AG09319 (cell line): ENCODE results near the gene CACNA2D4.
"Not testable (repeated sequence)": the region's sequence is repeated elsewhere in the genome, so short reads cannot be mapped to it uniquely, and the experiment has no call there.

Experiments used
- DNase-seq: peaks from one replicate; pipeline ENCODE4 v3.0.0-alpha.2; 2010; ENCODE audit warnings: low read depth; ENCODE audit errors: extremely low read depth
- CTCF ChIP-seq: IDR thresholded peaks from 2 replicates; pipeline ENCODE4 v1.5.1; 2011; ENCODE audit warnings: low read depth, mild to moderate bottlenecking, inconsistent platforms, low read length, moderate library complexity

CACNA2D4 gene

GRCh38 chr12:1820191-1820895 lies 98.1 kb downstream of the CACNA2D4 start, which contains the start of gene LRTM2:
Gene LRTM2 (plus strand): TSS chr12:1820565. CDS start chr12:1828149, 7,584 bp downstream.
- no peak for DNase-seq
- TF ChIP-seq CTCF: no peak

GRCh38 chr12:1819571-1819970 lies 98.9 kb downstream of the CACNA2D4 start:
- no peak for DNase-seq
- TF ChIP-seq CTCF: no peak

GRCh38 chr12:1819050-1819449 lies 99.4 kb downstream of the CACNA2D4 start:
- TF ChIP-seq CTCF: no peak

GRCh38 chr12:1817928-1818327 lies 100.5 kb downstream of the CACNA2D4 start:
- DNase-seq: not testable (repeated sequence)

More at GRCh38 chr12:1819050-1819449, 99.4 kb downstream of the CACNA2D4 start:
- DNase-seq: no peak

- no peak for TF ChIP-seq CTCF
- DNase-seq: no peak
Observed at GRCh38 chr12:1816730-1817348, 101.6 kb downstream of the CACNA2D4 start.

GRCh38 chr12:1815814-1816729 lies 102.4 kb downstream of the CACNA2D4 start:
- no peak for TF ChIP-seq CTCF
- DNase-seq: no peak

- no peak for DNase-seq
- no peak for TF ChIP-seq CTCF
Observed at GRCh38 chr12:1815108-1815507, 103.3 kb downstream of the CACNA2D4 start.
